ENCODE measurements around the gene PRICKLE1.
A peak's percentile ranks its signal among the peaks of the same experiment; 100 is the strongest.

The PRICKLE1 gene

DNA sequence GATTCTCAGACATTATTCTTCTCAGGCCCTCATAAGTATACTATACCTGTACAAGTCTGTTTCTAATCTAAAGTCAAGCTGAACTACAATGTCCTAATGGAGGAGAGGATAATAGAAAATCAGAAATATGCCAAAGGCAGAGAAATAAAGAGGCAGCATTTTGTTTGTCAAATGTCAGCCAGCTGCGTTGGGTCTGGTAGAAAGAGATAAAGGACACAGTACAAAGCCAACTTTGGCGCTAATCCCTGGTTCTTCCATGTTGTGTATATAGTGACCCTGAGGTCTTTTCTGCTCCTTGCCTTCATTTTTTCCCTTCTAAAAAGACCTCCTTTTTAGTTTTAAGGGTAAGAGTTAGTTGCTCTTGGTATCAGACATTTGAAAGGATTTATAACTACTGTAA lies 103.1 kb downstream of the PRICKLE1 start:
- DNase-seq: no peak

DNA sequence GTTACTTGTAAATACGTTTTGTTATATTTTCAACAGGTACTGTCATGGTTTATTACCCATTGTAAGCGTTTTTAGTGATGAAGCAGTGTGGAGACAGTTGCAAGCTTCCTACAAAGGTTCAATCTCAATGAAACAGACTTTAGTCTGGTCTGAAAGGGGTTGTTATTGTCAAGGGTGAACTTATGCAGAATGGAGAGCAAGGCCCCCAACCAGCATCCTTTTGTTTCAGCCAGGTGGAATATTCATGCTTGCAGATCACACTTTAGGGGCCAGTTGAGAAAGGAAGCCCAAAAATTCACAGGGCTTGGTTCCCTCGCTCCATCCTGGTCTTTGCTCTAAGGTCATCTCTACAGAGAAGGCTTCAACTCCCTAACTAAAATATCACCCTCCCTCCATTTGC lies 103.7 kb downstream of the PRICKLE1 start:
- DNase-seq: no peak

DNA sequence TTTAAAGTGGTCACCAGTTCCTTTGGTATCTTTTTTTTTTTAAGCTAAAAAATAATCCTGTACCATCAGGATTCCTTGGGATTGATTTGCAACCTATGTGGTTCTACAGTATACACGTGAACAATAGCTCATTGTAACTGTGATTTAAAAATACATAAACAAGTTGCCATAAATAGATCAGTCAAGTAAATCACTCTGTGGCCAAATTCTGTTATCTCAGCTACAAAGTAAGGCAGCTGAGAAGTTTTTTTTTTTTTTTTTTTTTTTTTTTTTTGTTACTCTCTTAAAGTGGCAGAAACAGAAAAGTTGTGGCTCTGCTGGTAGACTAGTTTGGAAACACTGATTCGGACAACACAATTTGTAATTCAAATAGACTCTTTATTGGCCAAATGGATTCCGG lies 104.5 kb downstream of the PRICKLE1 start:
- no peak for DNase-seq

- DNase-seq: peak in 2 of 5 donors; percentile 6 to 8
Observed at GRCh38 chr12:42483521-42483790, 106.1 kb downstream of the PRICKLE1 start.

- peak in 2 of 5 donors; percentile 29 to 32 for DNase-seq
Observed at GRCh38 chr12:42482748-42483520, 106.6 kb downstream of the PRICKLE1 start.

GRCh38 chr12:42482041-42482747 lies 107.4 kb downstream of the PRICKLE1 start:
- no peak for DNase-seq

GRCh38 chr12:42481368-42481767 lies 108.2 kb downstream of the PRICKLE1 start:
- DNase-seq: no peak

- DNase-seq: no peak
Observed at GRCh38 chr12:42477941-42478340, 111.6 kb downstream of the PRICKLE1 start.

DNA sequence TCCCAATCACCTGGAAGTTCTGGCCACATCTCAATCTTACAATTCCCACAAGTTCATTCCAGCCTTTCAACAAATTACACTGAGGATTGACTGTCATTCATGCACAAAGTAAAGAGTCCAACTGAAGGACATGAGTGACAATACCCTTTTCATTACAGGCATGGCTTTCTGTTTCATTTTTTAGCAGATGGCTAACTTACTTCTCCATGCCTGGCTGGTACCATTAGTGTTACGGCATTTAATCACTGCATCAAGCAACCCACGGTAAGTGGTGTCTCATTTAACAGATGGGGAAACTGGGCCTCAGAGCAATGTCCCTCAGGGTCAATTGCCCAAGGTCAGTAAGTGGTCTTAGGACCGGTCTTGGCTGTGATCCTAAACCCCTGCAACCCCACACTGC lies 114.4 kb downstream of the PRICKLE1 start:
- DNase-seq: no peak

GRCh38 chr12:42474391-42474790 lies 115.2 kb downstream of the PRICKLE1 start:
- no peak for DNase-seq

DNA sequence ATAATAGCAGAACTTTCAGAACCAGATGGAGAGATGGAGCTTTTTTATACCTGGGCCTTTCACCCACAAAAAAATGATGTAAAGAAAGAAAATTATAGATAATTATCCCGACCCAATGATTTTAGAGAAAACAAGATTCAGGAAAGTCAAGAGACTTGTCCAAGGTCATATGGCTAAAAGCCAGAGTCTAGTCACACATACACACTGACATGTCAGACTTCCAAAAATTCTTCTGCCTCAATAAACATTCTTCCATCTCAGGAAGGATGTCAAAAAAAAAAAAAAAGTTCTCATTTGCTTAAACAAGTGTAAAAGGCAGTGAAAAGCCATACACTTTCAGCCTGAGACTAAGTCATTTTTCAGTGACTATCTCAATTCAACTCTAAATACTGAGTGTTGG lies 116.0 kb downstream of the PRICKLE1 start:
- DNase-seq: no peak

GRCh38 chr12:42473130-42473529 lies 116.4 kb downstream of the PRICKLE1 start:
- no peak for DNase-seq

DNA sequence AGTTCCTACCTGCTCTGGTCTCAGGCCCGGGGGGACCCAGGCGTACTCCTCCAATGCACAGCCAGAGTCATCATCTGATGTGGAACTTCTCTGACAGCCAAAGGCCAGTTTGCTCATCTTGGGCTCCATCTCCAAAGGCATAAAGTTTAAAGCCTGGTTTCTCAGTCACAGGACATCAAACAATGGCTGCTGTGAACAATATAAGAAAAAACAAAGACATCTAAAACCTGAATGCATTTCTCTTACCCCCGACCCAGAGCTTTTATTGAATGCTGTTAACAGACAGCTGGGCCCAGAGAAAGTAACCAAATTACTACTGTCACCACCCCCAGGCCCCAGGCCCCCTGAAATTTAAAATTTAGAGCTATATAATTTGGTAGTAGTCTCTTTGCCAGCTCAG lies 117.2 kb downstream of the PRICKLE1 start:
- no peak for DNase-seq

GRCh38 chr12:42469355-42470175 lies 120.0 kb downstream of the PRICKLE1 start:
- DNase-seq: peak in 1 of 5 donors; percentile 52

GRCh38 chr12:42468921-42469320 lies 120.6 kb downstream of the PRICKLE1 start:
- no peak for DNase-seq

DNA sequence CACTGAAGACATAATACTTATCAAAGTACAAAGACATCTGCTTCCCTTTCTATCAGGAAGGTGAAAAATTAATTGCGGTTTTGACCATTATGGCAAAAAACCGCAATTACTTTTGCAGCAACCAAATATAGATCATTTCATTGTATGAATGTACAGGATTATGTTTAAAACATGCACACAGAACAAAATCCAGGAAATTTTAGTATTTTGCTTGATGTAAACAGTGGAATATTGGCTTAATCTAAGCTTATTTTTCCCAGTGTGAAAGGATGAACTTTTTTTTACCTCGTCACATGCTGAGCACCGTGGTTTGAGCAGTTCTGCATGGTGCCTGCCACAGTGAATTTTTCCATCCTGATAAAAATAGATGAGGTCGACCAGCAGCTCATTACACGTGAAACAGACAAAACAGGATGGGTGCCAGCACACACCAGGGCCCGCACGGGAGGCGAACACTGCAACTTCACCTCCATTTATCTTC lies 121.2 kb downstream of the PRICKLE1 start:
- no peak for DNase-seq

GRCh38 chr12:42463671-42464070 lies 125.9 kb downstream of the PRICKLE1 start:
- no peak for DNase-seq

DNA sequence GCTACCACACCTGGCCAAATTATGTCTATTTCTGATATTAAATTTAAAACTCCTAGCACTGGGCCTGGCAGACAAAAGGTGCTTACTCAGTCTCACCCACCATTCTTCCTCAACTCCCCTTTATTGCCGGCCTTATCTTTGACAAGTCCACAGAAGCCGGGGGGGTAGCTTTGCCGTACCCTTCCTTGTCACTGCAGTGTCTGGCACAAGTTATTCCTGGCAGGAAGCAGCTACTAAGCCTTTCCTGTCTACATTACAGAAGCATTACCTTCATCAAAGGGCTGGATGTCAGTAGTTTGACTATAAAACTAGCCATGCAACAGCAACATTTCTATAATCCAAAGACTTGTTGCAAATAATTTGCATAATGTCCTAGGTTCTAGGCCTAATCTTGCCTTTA lies 127.1 kb downstream of the PRICKLE1 start:
- DNase-seq: no peak

- DNase-seq: no peak
Observed at GRCh38 chr12:42459336-42459847, 130.2 kb downstream of the PRICKLE1 start.

DNA sequence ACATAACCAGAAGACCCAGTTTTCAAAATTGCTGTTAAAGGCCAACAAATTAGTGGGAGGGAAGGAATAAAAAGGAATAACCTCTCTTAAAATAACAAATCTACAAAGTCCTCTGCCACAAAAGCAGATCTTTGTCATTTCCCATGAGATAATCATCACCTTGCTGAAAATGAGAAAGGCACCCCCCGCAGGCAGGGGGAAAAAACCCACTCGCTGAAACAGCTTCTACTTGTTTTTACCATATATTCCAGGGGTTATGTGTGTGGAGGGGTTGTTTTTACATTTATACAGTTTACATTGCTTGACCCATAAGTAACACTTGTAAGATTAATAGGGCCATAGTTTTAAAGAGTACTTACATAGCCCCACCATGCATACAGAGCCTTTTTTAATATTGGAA lies 131.0 kb downstream of the PRICKLE1 start:
- DNase-seq: no peak

DNA sequence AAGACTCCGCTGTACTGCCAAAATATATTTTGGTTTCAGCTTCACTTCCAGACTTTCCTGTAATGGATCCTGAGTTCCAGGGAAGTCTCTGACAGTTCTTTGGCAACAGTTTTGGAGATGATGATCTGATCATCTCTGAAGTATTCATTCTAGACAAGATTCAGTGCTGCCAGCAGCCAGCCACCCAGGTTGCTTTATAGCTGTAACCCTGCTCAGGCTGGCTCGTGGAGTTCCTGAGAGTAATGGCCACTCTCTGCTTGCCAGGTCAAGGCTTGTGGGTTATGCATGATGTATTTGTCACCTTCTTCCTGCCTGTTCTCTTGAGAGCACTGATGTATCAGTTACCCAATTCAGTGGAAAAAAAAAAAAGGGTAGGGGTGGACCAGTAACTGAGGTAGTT lies 139.3 kb downstream of the PRICKLE1 start:
- DNase-seq: no peak

DNA sequence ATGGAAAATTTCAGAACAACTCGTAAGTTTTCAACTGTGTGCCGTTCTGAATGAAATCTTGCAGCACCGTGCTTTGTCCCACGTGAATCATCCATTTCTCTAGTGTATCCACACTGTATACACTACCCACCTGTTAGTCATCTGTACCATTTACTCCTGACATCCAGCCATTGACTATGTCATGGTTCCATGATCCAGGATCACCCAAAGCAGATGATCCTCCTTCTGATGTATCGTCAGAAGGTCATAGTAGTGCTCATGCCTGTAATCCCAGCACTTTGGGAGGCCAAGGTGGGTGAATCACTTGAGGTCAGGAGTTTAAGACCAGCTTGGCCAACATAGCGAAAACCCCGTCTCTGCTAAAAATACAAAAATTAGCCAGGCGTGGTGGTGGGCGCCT lies 140.7 kb downstream of the PRICKLE1 start:
- no peak for DNase-seq

GRCh38 chr12:42447371-42447786 lies 142.2 kb downstream of the PRICKLE1 start:
- no peak for DNase-seq

All from T-helper 1 cell (primary cell).